ENCODE data around the gene ADARB2.

GRCh38 chr10:1210667-1211066 lies 526.7 kb downstream of the ADARB2 start:
- TF ChIP-seq REST (IDR thresholded peaks at IDR 0.05; ENCODE audit: low read depth, low read length) (no peak), CHD2 (IDR thresholded peaks at IDR 0.05; ENCODE audit: low read length, partially characterized antibody) (no peak), TAF1 (IDR thresholded peaks at IDR 0.05; ENCODE audit: borderline replicate concordance, low read depth, low read length) (no peak), POLR2AphosphoS5 (IDR thresholded peaks at IDR 0.05; ENCODE audit: low read depth, low read length) (no peak), EZH2phosphoT487 (IDR thresholded peaks at IDR 0.05; ENCODE audit: borderline replicate concordance, low read depth) (no peak), EP300 (IDR thresholded peaks at IDR 0.05; ENCODE audit: borderline replicate concordance in 1 of 2, low read depth in 1 of 2, low read length in 1 of 2) (no peak), MXI1 (IDR thresholded peaks at IDR 0.05; ENCODE audit: low read depth, low read length) (no peak), SIN3A (IDR thresholded peaks at IDR 0.05; ENCODE audit: borderline replicate concordance, low read depth, low read length) (no peak), RXRA (IDR thresholded peaks at IDR 0.05; ENCODE audit: borderline replicate concordance, low read depth) (no peak), RCOR1 (IDR thresholded peaks at IDR 0.05; ENCODE audit: low read length) (no peak)
- TF ChIP-seq, protein P1, sequence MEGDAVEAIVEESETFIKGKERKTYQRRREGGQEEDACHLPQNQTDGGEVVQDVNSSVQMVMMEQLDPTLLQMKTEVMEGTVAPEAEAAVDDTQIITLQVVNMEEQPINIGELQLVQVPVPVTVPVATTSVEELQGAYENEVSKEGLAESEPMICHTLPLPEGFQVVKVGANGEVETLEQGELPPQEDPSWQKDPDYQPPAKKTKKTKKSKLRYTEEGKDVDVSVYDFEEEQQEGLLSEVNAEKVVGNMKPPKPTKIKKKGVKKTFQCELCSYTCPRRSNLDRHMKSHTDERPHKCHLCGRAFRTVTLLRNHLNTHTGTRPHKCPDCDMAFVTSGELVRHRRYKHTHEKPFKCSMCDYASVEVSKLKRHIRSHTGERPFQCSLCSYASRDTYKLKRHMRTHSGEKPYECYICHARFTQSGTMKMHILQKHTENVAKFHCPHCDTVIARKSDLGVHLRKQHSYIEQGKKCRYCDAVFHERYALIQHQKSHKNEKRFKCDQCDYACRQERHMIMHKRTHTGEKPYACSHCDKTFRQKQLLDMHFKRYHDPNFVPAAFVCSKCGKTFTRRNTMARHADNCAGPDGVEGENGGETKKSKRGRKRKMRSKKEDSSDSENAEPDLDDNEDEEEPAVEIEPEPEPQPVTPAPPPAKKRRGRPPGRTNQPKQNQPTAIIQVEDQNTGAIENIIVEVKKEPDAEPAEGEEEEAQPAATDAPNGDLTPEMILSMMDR (IDR thresholded peaks at IDR 0.05), result no peak
- TF ChIP-seq, protein P2, sequence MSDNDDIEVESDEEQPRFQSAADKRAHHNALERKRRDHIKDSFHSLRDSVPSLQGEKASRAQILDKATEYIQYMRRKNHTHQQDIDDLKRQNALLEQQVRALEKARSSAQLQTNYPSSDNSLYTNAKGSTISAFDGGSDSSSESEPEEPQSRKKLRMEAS (IDR thresholded peaks at IDR 0.05; ENCODE audit: low read depth), result no peak
